Measurements from ENCODE around the gene ATXN7L1.

DNA sequence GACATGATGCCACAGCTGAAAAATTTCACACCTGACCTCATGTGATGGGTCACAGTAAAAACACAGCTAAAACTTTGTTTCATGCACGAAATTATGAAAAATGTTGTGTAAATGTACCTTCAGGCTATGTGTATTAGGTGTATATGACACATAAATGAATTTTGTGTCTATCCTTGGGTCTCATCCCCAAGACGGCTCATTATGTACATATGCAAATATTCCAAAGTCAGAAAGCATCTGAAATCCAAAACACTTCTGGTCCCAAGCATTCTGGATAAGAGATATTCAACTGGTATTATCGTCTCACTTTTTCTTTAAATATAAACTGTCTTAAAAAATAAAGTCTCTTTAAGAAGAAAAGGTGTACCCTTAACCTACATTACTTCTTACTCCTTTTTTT is 145.4 kb downstream of the ATXN7L1 start:
- TF ChIP-seq, protein P1, sequence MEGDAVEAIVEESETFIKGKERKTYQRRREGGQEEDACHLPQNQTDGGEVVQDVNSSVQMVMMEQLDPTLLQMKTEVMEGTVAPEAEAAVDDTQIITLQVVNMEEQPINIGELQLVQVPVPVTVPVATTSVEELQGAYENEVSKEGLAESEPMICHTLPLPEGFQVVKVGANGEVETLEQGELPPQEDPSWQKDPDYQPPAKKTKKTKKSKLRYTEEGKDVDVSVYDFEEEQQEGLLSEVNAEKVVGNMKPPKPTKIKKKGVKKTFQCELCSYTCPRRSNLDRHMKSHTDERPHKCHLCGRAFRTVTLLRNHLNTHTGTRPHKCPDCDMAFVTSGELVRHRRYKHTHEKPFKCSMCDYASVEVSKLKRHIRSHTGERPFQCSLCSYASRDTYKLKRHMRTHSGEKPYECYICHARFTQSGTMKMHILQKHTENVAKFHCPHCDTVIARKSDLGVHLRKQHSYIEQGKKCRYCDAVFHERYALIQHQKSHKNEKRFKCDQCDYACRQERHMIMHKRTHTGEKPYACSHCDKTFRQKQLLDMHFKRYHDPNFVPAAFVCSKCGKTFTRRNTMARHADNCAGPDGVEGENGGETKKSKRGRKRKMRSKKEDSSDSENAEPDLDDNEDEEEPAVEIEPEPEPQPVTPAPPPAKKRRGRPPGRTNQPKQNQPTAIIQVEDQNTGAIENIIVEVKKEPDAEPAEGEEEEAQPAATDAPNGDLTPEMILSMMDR (IDR thresholded peaks at IDR 0.05): no peak
- TF ChIP-seq POLR2AphosphoS5 (IDR thresholded peaks at IDR 0.05): no peak
- TF ChIP-seq POLR2A (IDR thresholded peaks at IDR 0.05): no peak
